GM23248 (cell line): ENCODE data around the gene CCDC187.

Experiments
- EZH2 ChIP-seq: fragments of 200-600 bp; sonication (generic); IDR thresholded peaks from 2 replicates; pipeline ENCODE4 v1.6.1; 2018; ENCODE audit warnings: antibody characterized with exemption, mild to moderate bottlenecking; ENCODE audit not compliant: insufficient read depth, poor library complexity, severe bottlenecking
- EZH2phosphoT487 ChIP-seq: fragments of 200-600 bp; sonication (generic); IDR thresholded peaks from 2 replicates; pipeline ENCODE4 v1.6.1; 2018; ENCODE audit warnings: antibody characterized with exemption, moderate library complexity, mild to moderate bottlenecking, low read depth; ENCODE audit not compliant: insufficient read depth

- TF ChIP-seq EZH2 = no peak
- no peak for TF ChIP-seq EZH2phosphoT487
These were observed 25.3 kb upstream of the CCDC187 start for GRCh38 chr9:136329211-136329627.
